ENCODE results near the gene FXYD3.

DNA sequence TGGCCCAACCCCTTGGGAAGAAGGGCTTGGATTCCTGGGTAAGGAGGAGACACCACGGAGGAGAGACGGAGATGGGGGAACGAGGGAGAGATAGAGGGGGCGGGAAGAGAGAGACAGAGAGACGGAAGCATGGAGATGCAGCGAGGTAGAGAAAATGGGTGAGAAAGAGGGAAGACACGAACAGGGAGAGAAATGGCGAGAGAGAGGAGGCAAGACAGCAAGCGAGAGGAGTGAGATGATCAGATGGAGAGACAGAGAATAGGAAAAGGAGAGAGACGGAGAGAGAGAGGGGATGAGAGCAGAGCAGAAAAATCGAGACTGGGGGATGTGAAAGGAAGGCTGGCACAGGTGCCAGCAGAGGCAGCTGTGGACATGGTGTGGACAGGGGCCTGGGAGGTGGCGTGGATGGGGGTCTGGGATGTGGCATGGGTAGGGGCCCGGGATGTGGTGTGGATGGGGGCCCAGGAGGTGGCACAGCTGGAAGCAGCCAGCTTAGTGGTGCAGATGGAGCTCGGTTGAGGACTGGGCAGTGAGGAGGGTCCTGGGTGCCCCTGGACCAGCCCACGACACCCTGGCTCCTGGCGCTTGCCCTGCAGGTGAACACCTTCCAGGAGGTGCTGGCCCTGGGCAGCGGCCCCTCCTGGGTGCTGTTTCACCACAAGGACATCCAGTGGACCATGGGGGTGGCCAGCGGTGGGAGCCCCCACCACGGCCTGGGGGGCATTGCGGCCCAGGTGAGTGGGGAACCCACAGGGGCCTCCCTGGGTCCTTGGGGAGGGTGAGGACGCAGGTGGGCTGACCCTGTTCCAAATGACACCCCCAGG, 40.2 kb upstream of the FXYD3 start:
- TF ChIP-seq, protein P1, sequence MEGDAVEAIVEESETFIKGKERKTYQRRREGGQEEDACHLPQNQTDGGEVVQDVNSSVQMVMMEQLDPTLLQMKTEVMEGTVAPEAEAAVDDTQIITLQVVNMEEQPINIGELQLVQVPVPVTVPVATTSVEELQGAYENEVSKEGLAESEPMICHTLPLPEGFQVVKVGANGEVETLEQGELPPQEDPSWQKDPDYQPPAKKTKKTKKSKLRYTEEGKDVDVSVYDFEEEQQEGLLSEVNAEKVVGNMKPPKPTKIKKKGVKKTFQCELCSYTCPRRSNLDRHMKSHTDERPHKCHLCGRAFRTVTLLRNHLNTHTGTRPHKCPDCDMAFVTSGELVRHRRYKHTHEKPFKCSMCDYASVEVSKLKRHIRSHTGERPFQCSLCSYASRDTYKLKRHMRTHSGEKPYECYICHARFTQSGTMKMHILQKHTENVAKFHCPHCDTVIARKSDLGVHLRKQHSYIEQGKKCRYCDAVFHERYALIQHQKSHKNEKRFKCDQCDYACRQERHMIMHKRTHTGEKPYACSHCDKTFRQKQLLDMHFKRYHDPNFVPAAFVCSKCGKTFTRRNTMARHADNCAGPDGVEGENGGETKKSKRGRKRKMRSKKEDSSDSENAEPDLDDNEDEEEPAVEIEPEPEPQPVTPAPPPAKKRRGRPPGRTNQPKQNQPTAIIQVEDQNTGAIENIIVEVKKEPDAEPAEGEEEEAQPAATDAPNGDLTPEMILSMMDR (IDR thresholded peaks at IDR 0.05; ENCODE audit: low read depth, low read length): no peak
- no peak for TF ChIP-seq POLR2A (IDR thresholded peaks at IDR 0.05; ENCODE audit: extremely low read depth, insufficient read length)
- TF ChIP-seq MYC (IDR thresholded peaks at IDR 0.05; ENCODE audit: low read depth, low read length): no peak
